Stimulated activated CD8-positive, alpha-beta memory T cell treated with anti-CD3 and anti-CD28 coated beads, Interleukin-7, amount 100 ng/mL, for 4 hours (primary cell): ENCODE measurements around the gene GLS.

ENCODE experiments used
- DNase-seq, 2 donors: peaks; one replicate each; pipeline ENCODE4 v3.0.0-alpha.2; 2020; ENCODE audit warnings: low read depth in 2 of 2

GLS gene

DNA sequence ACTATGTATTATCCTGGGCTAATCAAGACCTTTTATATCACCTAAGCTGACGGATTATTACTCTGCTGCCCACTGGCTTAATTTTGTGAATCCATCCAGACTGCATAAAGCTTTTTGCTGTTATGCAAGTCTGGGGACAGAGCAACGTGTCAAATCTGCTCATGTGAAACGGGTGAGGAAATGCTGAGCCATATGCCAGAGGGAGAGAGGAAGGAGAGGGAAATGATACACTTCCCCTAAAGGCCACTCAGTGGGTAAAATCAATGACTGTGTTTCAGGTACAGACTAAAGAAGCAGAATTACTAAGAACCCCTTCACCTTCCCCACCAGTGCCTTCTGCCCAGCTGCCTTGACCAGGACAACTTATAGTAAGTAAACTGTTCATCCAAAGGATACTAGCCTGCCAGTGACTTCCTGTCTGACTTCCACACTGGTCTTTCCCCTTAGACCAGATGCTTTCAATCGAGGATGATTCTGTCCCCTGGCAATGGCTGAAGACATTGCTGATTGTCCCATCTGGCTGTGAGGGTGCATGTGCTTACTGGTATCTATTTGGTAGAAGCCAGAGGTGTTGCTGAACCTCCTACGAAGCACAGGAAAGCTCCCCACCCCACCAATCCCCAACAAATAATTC lies 90.4 kb downstream of the GLS start:
- DNase-seq = no peak

DNA sequence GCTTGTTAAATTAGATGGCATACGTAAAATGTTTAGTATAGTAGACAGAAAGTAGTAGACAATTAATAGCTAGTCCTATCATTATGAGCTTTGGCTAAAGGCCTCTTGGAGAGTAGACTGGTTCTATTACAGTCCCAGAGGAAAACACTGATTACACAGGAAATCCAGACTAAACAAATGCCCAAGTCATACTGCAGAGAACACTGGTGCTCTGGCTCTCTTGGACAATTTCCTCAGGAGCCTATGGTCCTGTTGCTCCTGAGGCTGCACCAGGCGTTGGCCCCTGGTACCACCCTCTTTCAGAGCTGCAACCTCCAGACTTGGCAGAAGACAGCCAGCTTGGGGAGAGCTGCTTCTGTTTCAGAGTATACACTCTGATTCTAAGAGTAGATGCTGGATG lies 91.6 kb downstream of the GLS start:
- no peak for DNase-seq

DNA sequence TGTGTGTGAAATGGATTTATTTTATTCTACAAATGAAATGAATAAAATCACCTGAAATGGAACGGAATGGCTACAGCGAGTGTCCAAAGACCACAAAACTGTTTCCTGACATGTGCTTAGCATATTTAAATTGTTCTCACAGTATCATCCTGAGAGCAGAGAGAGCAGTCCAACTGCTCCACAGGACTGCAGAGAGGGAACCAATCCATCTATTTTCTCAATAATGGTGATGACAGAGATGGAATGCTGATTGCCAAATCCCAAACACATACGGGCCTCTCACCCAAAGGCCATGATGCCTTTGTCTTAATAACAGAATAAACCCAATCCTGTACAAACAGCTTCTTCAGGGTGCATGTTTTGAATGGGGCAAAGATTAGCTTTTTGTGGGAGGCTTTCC lies 92.2 kb downstream of the GLS start:
- DNase-seq = no peak

DNA sequence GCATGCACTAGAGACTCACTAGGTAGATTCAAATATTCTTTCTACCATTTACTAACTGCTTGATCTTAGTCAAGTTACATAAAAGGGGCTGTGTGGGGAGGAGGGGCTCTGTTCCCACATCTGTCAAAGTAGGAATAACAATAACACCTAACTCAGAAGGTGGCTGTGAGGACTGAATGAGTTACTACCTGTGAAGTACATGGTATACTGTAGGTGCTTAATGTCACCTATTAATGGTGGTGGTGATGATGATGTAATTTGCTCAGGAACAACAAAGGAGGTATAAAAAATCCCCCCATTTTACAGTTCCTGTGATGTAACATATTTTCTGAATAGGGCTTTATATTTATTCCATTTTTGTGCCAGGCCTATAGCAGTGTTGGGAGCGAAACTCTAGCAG lies 92.6 kb downstream of the GLS start:
- no peak for DNase-seq

DNA sequence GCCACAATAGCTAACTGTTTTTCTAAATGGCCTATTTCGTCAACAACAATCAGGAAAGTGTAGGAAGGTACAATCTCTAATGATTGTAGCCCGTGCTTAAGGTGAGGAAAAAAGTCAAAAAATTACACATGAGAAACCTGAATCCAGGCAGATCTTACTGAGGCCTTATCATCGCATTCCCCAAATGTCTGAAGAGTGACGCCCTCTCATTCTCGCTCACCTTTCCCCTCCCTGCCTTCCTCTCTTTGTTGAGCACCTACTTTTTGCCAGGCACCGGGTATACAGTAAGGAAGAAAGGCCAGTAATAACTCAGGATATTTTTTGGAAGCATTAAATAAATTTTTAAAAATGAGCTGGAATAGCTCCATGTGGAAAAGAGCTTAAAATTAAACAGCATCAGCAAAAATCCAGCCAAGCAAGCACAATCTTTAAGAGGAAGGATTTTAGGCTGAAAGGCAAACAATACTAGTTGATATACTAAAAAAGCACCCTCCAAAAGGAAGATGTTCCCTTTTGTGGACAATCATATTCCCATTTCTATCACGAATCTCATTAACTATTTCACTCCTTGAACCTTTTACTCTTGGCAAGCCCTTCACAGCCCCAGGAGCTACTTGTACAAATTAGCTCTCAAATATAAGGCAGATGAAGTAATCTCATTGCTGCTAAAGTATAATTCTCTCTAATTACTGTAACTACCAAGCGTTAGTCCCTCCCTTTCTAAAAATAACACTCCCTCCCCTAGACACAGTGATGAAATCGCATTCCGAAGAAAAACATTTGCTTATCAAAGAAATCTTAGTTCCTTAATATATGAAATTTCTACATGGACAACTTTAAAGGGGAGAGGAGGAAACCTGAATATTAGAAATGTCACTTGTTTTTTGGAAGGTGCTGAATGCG lies 93.4 kb downstream of the GLS start:
- no peak for DNase-seq

DNA sequence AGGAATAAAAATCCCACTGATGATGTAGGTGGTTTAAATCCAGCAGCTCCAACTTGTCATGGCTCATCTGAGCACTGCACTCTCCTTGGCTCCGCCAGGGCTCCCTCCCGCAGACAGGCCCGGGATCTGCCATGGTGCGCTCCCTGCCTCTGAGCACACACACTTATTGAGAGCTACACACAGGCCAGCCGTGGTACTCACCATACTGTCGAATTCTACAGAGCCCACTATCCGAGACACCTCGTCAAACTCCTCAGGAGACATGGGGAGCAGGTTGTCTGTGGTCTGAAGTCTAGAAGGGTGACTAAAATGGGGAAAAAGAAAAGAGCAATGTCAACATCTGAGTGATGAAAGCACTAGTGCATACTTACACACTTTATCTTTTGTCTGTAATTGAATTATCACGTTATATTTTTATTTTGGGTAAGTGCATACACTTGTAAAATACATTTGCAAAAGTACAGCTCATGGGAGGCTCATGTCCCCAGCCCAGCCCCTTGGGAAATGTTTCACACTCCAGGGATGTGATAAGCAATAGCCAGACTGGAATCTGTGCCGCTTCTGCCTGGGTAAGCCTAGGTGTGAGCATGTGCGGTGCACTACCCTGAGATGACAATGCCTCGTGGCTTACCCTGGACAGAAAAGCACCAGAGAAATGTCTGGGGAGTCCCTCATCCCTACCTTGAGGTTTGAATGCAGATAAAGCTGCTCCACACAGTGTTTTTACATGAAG lies 94.2 kb downstream of the GLS start:
- no peak for DNase-seq

DNA sequence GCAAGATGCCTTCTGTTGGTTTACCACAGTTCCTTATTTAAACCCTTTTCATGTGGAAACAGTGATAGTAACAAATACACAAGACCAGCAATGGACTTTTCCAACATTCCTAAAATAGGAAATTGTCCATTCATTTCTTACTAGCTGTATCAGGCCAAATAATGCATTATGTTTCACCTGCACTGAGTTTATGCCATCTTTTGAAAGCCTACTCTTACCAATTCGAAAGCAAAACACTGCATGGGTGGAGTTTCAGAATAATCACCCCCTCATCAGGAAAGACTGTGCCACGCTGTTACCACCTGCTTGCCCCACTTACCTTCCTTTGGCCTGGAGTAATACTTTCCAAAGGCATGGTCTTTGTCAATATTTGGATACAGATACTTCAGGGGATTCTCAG lies 95.9 kb downstream of the GLS start:
- no peak for DNase-seq

DNA sequence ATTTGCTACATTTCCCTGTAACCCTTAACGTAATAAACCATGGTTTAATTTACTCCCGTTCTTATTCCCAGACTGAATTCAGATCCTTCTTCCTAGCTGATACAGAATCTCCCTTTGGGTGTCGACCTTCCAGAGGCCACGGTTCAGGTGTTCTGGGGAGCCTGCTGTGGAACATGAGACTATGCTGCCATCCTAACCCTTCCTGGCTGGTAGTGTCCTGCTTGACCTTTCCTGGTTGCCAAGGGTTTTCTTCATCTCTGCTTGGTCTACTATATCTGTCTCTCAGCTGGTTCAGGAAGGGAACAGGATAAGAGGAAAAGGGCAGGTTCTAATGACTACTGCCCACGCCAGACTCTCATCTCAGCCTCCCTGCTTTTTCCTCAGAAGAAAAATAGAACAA lies 96.9 kb downstream of the GLS start:
- DNase-seq = no peak

DNA sequence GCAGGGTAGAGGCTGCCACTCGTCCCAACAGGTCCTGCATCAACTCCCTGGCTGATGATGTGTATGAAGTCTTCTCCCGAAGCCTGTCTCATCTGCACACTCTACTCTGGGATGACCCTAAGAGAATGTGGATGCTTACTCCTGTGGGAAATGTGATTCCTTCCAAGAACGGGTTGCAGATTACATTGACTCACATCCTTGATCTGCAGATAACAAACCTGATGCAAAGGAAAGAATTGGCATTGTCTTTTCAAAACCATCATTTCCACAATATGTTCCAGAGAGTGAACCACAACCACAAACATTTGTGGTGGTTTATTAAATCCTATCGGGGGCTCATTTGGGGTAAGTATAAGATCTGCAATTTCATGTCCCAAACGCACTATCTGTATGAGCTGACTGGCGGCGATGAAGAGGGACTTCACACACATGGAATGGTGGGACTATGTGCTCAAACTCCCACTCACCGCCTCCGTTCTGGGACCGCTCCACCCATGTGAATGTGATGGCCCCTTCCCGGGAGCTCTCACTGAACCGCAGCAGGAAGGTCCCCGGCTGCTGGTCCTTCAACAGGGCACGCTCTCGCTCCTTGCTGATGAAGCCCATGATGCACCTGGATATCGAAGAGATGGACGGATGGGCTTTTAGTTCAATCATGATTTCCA lies 97.9 kb downstream of the GLS start:
- DNase-seq = no peak

DNA sequence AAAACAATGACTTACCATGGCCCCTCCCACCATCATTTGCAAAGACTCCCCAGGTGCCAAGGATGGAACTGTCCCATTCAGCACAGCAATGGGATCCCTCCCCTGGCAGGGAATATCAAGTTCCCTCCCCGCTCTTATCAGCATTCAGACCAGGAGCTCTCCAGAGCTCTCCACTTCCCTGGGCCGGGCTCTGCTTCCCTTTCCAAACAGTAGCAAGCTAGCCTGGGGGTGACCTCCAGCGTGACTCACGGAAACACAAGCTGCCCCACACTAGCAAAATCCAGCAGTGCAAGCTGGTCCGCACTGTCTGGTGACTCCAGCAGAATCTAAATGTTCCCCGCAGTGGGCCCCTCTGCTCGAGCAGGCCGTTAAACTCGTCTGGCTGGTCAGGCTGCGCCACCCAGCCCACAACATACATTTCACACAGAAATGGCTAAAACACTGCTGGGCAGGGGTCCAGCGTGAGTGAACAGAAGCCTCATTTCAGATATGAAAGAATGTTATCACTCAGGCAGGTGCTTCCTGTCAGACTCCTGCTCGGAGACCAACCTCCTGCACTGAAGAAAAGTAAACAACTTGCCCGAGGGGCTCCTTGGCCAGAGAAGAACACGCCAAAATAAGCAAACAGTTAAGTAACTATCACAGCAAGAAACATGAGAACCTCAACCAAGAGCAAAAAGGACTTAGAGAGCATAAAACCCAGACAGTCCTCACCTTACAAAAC lies 99.4 kb downstream of the GLS start:
- DNase-seq = no peak

DNA sequence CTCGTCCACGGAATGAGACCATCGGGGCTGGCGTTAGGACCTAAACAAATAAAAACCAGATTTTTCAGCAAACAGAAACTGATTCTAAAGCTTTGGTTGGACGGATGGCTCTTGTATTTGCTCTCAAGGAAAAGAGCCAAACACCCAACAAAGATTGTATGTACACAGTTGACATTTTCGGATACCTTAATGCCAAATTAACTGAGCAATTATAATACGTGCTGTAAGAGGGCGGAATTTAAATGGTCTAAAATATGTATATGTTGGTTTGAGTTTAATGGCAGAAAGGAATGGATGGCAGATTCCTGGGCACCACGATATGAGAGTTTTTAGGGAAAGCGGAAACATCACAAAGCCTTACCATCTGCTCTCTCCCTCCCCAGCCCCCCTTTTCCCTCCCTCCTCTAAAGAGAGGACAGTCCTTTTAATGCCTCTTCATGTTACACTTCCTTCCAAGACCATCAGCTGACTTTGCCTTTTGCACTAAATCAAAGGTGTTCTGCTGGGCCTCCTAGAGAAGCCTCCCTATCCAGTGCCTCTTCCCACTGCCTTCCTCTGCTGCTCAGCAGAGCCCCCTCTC lies 100.1 kb downstream of the GLS start:
- no peak for DNase-seq

DNA sequence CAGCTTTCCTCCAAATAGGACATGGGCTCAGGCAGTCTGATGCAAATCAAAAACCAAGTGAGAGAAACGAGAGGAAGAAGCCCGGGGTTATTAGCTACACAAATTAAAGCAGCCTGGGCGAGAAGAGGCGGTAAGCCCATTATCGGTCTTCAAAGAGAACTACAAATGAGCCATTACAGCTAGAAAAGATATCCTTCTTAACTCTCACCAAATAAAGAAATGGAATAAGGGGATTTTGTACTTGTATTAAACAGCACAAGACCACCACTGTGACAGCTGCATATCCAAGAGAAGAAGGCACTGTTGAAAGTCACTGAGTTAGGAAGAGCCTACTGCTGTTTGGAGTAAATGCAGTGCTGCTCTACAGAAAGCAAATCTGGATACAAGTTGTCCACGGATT lies 100.7 kb downstream of the GLS start:
- no peak for DNase-seq

DNA sequence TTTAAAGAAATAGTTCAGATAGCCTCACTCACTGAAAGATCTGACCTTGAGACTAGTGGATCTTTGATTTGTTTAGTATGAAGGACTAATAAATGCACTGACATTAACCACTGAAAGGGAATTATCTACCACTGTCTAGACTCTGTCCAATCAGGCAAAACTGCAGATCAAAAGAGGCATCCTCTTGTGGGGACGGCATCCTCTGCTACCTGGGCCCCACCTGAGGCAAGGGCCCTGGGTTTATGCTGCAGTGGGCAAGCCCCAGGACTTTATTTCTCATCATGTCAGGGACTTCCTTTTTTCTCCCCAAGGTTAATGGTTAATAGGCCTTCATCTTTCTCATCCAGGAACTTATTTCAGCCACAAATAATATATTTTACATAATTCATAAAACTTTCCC lies 101.1 kb downstream of the GLS start:
- DNase-seq = no peak

DNA sequence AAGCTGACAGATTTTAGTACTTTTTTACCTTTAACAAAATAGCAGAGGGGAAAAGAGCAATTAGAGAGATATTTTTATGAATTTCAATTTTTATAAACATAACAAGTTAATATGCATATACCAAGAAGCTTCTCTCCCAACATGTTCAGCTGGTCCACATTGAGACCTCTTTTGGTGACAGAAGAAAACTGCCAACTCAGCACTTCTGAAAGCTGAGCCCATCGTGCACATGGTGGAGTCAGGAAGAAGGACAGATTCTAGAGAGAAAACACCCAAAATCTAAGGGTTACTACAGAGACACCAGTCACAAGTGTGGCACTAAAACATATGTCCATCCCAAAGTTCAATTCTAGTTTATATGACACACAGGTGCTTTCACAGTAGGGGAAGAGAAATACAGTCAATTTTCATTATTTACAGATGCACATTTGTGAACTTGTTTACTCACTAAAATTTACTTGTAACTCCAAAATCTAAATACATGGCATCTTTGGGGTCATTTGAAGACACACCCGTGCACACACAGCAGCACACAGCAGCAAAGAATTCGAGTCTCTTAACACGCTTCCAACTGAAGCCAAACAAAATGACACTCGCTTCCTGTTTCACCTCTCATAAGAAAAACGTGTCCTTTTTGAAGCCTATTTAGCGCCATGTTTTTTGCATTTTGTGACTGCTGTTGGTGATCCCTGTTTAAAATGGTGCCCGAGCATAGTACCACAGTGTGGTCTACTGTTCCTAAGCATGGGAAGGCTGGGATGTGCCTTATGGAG lies 101.8 kb downstream of the GLS start:
- DNase-seq = no peak

DNA sequence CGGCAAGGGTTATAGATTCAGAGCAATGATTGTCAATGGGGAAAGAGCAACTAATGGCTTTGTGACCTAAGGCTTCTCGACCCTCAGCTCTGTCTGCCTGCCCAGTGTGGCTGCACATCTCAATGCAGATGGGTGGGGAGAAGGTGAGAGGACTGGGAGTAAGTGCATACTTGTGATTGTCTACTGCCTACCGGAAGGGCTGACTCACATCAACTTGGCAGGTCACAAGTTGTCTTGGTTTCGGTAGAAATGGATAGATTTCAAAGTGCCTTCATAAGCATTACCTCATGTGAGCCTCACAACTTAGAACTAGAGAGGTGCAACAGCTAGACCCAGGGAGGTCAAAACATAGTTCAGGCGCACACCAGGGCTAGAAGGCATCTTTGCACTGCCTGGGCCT lies 104.0 kb downstream of the GLS start:
- DNase-seq = no peak

DNA sequence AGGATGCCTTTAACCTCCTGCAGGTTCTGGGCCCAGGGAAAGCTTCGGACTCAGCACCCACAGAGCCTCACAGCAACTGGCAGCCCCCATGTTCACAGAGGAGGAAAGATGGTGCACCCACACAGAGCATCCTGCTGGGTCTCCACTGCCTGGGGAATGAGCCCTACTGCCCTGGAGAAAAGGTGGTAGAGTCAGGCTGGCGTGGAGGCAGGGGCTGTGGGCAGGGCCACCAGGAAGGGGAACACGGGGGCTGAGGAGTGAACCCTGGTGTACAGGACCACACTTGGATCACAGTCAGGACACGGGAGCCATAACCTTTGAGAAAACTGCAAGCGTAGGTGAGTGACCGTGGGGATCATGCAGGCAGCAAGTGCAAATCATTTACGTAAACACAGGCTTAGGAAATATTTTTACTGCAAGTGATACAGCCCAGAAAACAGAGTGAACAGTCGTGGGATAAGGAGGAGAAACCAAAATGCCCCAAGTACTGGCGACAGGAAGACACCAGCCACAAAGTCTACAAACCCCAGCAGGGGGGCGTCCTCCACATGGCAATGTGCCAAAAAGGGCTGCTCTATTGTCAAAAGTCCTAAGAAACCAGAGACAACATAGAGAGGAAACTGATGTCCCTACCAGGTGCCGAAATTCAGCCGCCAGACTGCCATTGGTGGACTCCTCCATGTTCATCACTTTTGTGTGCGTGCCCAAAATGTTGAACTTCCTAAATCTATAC lies 105.8 kb downstream of the GLS start:
- DNase-seq = no peak

DNA sequence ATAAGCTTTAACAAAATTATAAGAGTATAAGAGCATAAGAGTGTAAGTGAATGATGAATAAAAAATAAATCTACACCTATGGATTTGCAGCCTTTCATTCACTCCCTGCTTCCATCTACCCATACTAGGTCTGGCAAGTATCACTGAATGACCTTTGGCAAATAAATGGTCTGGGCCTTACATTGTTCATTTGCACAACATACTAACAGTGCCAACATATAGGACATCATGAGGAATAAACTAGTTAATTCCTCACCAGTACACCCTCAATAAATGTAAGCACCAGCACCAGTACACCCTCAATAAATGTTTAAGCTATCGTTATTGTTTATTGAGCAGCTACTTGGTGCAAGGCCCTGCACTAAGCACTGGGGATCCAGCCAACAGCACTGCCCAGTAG lies 106.5 kb downstream of the GLS start:
- no peak for DNase-seq

DNA sequence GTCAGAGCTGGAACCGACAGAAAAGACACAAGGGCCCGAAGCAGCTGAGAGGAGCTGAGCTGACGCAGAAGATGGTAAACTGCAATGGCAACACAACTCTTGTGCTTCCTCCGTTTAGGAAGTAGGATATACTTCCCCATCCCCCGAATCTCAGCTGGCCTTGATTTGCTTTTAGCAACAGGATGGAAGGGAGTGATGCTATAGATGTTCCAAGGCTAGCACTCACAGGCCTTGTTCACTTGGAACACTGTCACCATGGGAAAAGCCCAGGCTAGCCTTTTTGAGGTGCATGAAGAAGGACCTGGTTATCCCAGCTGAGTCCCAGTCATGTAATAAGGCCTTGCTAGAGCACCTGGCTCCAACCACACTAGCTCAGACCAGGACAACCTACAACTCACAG lies 107.3 kb downstream of the GLS start:
- DNase-seq = no peak

DNA sequence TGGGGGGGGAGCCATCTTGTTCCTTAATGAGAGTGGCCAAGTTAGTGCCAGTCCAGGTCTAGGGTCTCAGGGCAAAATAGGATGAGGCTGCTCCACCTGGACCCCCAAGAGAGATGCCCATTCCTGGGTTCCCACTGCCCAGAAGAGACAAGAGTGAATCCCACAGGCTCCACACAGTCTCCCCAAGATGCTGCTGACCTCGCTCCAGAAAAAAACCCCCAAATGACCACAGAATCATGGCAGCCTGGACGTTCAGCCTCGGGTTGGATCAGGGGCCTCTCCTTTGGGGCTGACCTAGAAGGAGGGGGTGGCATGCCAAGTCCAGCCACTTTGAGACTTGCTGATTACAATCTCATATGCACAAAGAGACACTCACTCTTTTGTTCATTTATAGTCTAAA lies 108.3 kb downstream of the GLS start:
- no peak for DNase-seq

DNA sequence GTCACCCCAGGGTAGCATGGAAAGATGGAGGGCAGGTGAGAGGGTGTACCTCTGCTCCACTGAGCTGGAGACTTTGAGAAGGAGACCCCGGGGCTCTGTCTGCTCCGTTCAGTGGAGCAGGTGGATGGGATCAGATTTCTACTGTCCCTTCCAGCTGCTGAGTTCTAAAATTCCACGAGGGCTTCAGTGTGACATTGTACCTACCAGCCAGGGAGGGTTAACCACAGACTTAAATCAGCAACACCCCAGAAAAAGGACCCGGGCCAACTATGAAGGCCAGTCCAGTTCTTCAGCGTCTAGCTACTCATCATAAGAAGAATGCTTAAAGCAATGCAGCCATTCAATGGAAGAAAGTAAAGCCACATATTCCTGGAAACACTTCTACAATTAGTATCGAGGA lies 109.5 kb downstream of the GLS start:
- DNase-seq = no peak
